ENCODE data around the gene AGAP3. TPM values are rescaled to one million over a fixed set of nuclear protein-coding genes. Genes with fewer than 3 reads are reported as not detected.

Gene AGAP3
- total RNA-seq, 3 donors from 2014 or later, result 29.7 to 46.3 (median 35.1) TPM

DNA sequence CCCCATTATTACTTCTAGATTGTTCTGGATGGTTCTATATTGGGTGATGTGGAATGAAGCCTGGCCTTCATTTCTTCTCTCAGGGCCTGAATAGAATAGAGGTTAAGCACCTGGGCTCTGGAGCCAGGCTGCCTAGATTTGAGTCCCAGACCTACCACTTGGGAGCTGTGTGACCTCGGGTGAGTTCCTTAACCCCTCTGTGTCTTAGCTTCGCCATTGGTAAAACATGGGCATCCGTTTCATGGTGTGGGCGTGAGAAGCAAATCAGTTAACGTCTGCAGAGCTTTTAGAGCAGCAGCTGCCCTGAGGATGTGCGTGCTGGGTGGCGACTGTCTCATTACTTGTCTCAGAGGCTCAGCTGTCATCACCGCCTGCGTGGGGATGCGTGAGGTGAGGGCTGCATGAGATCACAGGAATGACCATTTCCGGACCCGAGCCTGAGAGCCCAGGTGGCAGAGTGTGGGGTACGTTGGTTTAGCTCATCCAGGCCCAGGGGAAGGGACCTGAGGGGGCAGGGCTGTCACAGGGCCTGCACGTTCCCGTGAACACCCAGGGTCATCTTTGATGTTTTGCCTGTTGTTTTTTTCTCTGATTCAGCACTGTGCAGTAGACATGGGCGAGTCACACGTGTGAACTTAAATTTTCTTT is 9.7 kb downstream of the AGAP3 start:
- ATAC-seq, result peak in 1 of 2 donors; percentile 48
- DNase-seq, result no peak
- H3K27me3 Mint-ChIP-seq (ENCODE audit: low read depth), result no peaks in the 10 kb centered on the region
- H3K4me1 Mint-ChIP-seq (ENCODE audit: low read depth), result no peaks in the 10 kb centered on the region
- H3K9me3 Mint-ChIP-seq, result no peaks in the 10 kb centered on the region
- no peak overlapping the region for H3K4me3 Mint-ChIP-seq
- H3K36me3 Mint-ChIP-seq (ENCODE audit: insufficient read depth), result no peaks in the 10 kb centered on the region

DNA sequence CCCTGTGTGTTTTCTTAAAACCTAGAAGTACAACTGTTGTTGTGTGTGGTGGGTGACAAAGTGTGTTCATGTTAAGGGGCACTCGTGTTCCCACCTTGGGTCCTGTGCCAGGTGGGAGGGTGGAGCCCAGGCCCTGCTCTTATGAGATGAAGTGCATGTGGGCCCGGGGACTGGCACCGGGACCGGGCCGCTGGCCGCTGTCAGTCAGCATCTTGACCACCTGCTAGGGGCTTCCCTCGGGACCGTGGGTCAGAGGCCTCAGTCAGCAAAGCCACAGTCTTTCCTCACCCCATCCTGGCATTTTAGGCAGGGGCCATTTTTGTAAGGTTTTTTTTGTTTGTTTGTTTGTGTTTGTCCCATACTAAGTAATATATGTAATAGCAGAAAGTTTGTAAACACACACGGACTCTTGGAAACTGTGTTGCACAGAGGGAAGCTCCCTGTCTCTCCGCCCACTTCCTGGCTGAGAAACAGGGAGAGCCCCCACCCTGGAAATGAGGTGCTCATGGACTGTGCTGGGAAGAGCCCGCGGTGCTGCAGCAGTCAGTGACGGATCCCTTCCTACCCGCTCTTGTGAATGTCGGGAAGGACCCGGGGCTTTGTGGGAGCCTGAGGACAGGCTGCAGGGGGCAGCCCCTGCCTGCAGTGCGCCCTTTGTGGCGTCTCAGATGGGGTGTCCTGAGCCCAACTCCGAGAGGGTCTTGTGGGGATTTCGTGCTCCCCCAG is 13.4 kb downstream of the AGAP3 start:
- no peak for DNase-seq
- H3K36me3 Mint-ChIP-seq (ENCODE audit: insufficient read depth), result no peaks in the 10 kb centered on the region

DNA sequence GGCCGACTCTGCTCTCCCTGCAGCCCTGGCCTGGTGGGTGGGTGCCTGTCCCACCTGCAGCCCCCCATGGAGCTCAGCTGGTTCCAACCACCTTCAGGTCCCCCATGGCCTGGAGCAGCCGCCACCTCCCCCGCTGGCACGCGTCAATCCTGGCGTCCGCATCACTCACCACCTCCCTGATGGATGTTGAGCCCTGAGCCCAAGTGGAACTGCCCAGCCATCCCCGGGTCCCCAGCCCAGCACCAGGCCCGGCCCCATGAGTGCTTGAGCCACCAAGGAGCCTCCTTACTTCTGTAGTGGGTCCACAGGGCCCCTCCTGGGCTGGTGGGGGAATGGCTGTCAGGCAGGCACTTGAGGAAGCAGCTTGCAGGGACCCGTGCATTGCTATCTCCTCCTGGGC is 14.6 kb downstream of the AGAP3 start:
- H3K27me3 Mint-ChIP-seq (ENCODE audit: low read depth), result no peaks in the 10 kb centered on the region
- no peak overlapping the region for H3K4me3 Mint-ChIP-seq
- no peak for ATAC-seq
- DNase-seq, result no peak
- no peaks in the 10 kb centered on the region for H3K36me3 Mint-ChIP-seq (ENCODE audit: insufficient read depth)
- no peaks in the 10 kb centered on the region for H3K9me3 Mint-ChIP-seq
- H3K4me1 Mint-ChIP-seq (ENCODE audit: low read depth), result no peaks in the 10 kb centered on the region

More for the DNA sequence above, 13.4 kb downstream of the AGAP3 start:
- no peak for ATAC-seq
- no peaks in the 10 kb centered on the region for H3K27me3 Mint-ChIP-seq (ENCODE audit: low read depth)
- H3K4me3 Mint-ChIP-seq, result no peak overlapping the region
- H3K9me3 Mint-ChIP-seq, result no peaks in the 10 kb centered on the region
- no peaks in the 10 kb centered on the region for H3K4me1 Mint-ChIP-seq (ENCODE audit: low read depth)

DNA sequence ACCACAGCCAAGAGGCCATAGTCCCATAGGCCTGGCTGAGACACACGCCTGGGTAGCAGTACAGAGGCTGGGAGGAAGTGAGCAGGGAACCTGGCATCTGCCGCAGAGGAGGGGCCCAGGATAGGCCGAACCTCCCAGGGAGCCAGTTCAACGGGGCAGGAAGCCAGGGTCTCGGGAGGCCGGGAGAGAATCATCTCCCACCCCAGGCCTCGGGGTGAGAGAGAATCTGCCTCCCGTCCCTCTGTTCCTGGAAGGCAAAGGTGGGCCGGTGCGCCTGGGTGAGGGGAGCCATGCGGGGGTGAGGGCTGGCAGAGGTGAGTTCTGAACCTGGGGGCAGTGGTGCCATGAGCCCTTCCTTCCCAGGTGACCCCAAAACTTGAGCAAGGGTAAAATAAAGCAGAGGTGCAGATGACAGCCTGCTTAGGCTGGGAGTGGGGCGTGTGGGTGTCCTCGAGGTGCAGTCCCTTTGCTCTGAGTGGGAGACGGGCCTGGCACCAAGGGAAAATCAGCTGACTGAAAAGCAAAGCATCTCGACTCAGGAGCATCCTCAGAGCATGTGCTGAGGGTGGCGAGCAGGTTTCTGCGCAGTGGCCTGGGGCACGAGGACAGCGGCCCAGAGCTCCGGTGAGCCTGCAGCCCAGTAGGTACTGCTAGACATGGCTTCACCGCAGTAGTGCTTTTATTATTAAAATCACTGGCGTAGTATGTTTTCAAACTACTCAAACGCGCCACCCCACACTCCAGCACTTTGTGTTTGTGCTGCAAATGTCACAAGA is 15.5 kb downstream of the AGAP3 start:
- Mint-ChIP-seq H3K9me3 (no peaks in the 10 kb centered on the region), H3K4me3 (no peak overlapping the region), H3K27me3 (ENCODE audit: low read depth) (no peaks in the 10 kb centered on the region), H3K4me1 (ENCODE audit: low read depth) (no peaks in the 10 kb centered on the region), H3K36me3 (ENCODE audit: insufficient read depth) (no peaks in the 10 kb centered on the region)
- DNase-seq, result no peak
- ATAC-seq, result no peak

DNA sequence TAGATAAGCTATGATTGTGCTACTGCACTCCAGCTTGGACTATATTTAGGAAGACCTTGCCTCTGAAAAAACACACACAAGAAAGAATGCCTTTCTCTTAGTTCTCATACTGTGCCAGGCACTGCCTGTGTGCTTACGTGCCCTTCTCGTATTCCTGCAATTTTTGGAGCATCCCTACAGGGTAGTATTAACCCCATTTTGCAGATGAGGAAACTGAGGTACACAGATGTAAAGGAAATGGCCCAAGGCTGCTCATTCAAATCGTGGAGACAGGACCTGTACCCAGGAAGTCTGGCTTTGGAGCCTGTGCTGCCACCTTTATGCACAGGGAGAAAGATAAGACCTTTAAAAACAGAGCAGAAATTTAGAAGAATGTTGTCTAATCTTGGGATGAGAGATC is 16.7 kb downstream of the AGAP3 start:
- H3K4me1 Mint-ChIP-seq (ENCODE audit: low read depth), result no peaks in the 10 kb centered on the region
- no peak for ATAC-seq
- no peaks in the 10 kb centered on the region for H3K9me3 Mint-ChIP-seq
- H3K27me3 Mint-ChIP-seq (ENCODE audit: low read depth), result no peaks in the 10 kb centered on the region
- no peak for DNase-seq
- no peak overlapping the region for H3K4me3 Mint-ChIP-seq
- H3K36me3 Mint-ChIP-seq (ENCODE audit: insufficient read depth), result no peaks in the 10 kb centered on the region

DNA sequence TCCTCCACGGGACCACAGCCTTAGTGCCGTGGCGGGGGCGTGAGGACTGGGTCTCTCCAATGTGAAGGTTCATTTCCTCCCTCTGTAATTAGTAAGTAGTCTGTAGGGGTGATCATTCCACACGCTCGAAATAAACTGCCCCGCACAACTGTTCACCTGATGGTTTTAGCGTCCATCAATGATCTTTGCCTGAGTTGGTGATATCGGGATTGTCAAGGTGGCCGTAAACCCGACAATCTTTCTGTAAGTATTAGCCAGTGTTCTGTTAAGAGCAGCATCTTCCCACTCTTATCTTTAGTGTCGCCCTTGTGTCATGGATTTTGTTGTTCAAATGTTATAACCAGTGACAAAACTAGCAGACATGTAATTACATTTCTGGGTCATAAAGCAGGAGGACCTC is 17.7 kb downstream of the AGAP3 start:
- no peaks in the 10 kb centered on the region for H3K27me3 Mint-ChIP-seq (ENCODE audit: low read depth)
- no peaks in the 10 kb centered on the region for H3K36me3 Mint-ChIP-seq (ENCODE audit: insufficient read depth)
- H3K4me1 Mint-ChIP-seq (ENCODE audit: low read depth), result no peaks in the 10 kb centered on the region
- H3K4me3 Mint-ChIP-seq, result no peak overlapping the region
- no peak for ATAC-seq
- DNase-seq, result no peak
- no peaks in the 10 kb centered on the region for H3K9me3 Mint-ChIP-seq

DNA sequence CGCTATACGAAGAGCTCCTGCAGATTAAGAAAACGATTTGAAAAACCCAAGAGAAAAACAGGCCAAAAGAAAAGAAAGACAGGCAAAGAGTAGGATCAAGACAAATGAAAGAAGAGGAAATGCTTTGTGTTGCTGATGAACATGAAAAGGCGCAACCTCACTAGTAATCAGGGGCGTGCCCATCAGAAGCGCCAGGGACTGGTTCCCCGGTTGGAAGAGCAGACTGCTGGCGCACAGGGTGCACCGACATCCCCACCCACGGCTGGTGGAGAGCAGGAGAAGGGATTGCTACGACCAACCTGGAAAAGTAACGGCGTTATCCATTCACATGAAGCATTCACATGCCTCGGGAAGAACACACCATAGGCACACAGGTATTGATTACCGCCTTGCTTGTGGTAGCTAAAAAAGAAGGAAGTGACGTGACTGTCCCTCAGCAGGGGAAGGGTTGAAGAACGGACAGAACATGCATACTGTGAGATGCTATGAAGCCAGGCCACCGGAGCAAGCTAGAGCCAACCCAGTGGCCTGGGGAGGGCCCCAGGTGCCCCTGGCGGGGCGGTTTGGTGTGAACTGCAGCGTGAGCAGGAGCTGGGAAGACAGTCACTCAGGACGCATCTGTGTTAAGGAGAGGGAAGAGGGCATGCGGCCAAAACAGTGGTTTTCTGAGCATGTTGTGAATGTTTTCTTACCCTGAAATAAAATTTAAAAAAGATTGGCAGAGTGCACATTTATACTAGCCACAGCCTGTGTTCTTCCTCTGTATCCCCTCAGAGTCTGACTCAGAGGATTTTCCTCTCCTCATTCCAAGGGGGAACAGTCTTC is 18.3 kb downstream of the AGAP3 start:
- no peaks in the 10 kb centered on the region for H3K27me3 Mint-ChIP-seq (ENCODE audit: low read depth)
- DNase-seq (no peak), ATAC-seq (no peak)
- no peaks in the 10 kb centered on the region for H3K36me3 Mint-ChIP-seq (ENCODE audit: insufficient read depth)
- H3K9me3 Mint-ChIP-seq, result no peaks in the 10 kb centered on the region
- H3K4me3 Mint-ChIP-seq, result no peak overlapping the region
- H3K4me1 Mint-ChIP-seq (ENCODE audit: low read depth), result no peaks in the 10 kb centered on the region

DNA sequence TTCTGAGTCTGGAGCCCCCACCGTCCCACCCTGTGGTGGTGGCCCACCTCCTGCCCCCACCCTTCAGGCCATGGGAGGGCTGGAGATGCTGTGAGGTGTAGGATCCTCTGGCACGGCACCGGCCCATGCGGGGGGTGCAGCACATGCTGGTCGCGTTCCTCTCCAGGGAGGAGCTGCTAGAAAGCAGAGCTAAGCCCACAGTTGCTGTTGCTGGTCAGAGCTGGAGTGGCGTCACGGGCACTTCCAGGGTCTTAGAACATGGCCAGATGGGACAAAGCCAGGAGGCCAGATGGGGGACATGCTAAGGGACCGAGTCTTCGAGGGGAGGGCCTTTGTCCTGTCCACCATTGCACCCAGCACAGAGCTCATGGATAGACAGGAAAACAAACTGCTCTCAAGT is 21.6 kb downstream of the AGAP3 start:
- peaks cover 2% of the 10 kb centered on the region for H3K27me3 Mint-ChIP-seq (ENCODE audit: low read depth)
- ATAC-seq, result no peak
- no peak overlapping the region for H3K4me3 Mint-ChIP-seq
- no peaks in the 10 kb centered on the region for H3K9me3 Mint-ChIP-seq
- no peak for DNase-seq
- H3K4me1 Mint-ChIP-seq (ENCODE audit: low read depth), result no peaks in the 10 kb centered on the region
- no peaks in the 10 kb centered on the region for H3K36me3 Mint-ChIP-seq (ENCODE audit: insufficient read depth)

DNA sequence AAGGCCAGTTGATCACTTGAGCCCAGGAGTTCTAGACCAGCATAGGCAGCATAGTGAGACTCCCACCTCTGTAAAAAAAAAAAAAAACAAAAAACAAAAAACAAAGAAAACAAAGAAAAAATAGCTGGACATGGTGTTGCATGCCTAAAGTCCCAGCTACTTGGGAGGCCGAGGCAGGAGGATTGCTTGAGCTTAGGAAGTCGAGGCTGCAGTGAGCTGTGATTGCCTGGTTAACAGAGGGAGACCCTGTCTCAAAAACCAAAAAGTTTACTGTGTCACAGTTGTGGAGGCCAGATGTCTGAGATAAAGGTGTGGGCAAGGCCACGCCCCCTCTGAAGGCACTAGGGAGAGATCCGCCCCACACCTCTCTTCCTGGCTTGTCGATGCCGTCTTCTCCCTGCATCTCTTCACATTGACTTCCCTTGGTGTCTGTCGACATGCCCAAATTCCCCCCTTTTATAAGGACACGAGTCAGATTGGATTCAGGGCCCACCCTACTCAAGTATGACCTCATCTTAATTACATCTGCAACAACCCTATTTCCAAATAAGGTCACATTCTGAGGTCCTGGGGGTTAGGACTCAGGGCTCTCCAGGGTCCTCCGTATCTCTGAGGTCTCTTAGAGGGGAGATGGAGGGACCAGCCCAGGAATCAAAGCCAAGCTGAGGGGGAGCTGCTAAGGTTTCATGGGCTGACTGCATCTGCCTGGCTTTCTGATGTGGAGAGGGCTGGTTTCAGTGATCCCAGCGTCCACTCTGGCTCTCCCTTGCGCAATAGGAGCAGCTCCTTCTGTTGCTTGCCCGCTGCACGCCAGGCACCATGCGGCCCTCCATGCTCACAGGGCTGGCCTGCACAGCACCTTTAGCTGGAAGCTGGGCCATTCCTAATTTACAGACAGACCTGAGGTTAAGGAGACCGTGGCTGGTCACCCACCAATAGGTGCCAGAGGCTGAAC is 23.1 kb downstream of the AGAP3 start:
- Mint-ChIP-seq H3K36me3 (ENCODE audit: insufficient read depth) (no peaks in the 10 kb centered on the region), H3K27me3 (ENCODE audit: low read depth) (peaks cover 9% of the 10 kb centered on the region), H3K4me1 (ENCODE audit: low read depth) (no peaks in the 10 kb centered on the region), H3K9me3 (no peaks in the 10 kb centered on the region), H3K4me3 (no peak overlapping the region)
- ATAC-seq (no peak), DNase-seq (no peak)

DNA sequence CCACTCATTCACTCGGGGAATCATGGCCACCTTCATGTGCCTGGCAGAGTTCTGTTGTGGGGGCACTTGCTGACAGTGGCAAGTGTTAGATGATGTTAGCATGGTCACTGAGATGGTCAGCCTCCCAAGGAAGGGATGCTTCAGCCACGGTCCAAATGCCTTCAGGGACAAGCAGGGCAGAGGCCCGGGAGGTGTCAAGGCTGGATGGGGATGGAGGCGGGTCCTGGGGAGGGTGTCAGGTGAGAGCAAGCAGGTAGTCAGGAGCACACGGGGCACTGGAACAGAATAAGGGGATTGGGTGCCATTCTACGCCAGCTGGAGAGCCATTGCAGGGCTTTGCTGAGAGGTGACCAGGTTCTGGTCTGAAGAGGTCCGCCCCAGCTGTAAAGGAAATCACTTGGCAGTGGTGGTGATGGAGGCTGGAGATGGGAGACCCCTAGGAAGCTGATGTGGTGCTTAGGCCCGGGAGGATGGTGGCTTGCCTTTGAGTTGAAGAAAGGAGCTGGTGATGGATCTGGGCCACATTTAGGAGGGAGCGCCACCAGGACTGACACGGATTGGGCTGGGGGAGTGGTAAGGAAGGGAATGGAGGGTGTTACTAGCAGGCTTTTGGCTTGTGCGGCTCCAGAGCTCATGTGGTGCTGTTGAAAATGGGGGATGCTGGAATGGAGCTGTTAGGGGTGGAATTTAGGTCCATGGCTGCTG is 24.1 kb downstream of the AGAP3 start:
- Mint-ChIP-seq H3K4me3 (no peak overlapping the region), H3K4me1 (ENCODE audit: low read depth) (no peaks in the 10 kb centered on the region), H3K9me3 (no peaks in the 10 kb centered on the region), H3K27me3 (ENCODE audit: low read depth) (peaks cover 9% of the 10 kb centered on the region), H3K36me3 (ENCODE audit: insufficient read depth) (no peaks in the 10 kb centered on the region)
- ATAC-seq (no peak), DNase-seq (no peak)

DNA sequence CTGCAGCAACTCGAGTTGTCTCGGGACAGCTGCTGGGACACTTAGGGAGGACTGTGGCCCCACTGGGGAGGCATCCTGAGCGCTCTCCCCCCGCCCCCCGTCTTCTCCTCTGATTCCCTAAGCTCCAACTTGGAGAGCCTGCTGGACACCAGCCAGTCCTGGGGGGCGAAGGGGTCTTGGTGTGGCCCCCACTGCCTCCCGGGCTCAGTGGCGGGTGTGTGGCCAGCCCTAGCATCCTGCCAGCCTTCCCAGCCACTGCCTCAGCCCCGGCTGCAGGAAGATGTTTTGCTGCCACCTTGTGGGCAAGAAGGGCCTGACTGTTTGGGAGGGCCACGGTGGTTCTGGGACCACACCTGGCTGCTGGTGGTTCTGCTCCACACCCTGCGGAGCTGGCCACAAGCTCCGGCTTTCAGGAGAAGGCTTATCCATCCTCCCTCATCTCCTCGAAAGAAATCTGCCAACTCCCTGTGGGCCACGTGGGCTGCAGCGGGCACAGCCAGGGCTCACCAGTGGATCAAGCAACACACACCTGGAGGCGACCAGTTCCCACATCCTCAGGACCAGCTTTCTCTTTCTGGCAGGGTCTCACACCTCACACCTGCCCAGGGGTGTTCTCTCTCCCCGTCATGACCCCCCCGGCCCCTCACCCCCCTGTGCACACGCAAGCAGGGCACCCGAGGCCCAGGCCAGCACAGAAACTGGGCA is 24.8 kb downstream of the AGAP3 start:
- DNase-seq (peak; percentile 72), ATAC-seq (peak; percentile 75)
- peaks cover 4% of the 10 kb centered on the region for H3K4me1 Mint-ChIP-seq (ENCODE audit: low read depth)
- no peaks in the 10 kb centered on the region for H3K36me3 Mint-ChIP-seq (ENCODE audit: insufficient read depth)
- H3K27me3 Mint-ChIP-seq (ENCODE audit: low read depth), result peaks cover 12% of the 10 kb centered on the region
- no peaks in the 10 kb centered on the region for H3K9me3 Mint-ChIP-seq
- no peak overlapping the region for H3K4me3 Mint-ChIP-seq

DNA sequence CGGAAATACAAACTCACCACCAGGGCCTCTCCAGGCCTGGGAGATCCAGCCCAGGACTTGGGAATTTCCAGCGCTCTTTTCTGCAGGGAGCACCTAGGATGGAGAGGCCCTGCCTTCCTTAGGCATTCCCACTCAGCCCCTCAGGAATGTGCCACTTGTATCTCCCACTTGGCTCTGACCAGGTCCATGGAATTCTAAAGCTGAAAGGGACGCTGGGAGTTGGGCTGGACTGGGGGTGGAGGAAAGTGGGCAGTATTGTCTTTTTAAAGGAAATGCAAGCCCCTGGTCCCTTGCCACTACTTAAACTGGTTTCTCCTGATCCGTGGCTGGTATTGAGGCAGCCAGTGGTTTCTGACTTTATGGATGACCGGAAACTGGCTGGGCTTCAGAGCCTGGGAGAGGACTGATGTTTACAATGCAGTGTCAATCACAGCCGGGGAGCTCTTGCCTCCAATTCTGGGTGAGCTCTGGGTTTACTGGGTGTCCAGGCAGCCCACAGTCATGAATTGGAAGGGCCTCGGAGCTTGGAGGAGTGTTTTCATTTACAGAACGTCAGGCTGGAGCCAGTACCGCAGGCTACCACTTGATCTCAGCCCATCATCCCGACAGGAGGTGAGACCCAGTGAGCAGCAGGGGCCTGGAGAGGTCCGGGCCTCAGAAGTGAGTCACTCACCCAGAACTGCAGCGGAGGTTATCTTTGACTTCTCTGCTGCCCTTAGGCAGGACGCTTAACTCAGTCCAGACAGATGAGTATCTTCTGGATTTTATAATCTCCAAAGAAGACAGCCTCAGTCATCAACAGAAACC is 27.3 kb downstream of the AGAP3 start:
- Mint-ChIP-seq H3K4me3 (peak overlapping the region; percentile 29), H3K27me3 (ENCODE audit: low read depth) (peaks cover 12% of the 10 kb centered on the region), H3K4me1 (ENCODE audit: low read depth) (peaks cover 12% of the 10 kb centered on the region), H3K36me3 (ENCODE audit: insufficient read depth) (peaks cover under 1% of the 10 kb centered on the region), H3K9me3 (no peaks in the 10 kb centered on the region)
- DNase-seq, result no peak
- no peak for ATAC-seq
